ENCODE results near the gene PARVB. TPM values are rescaled to one million over a fixed set of nuclear protein-coding genes. Genes with fewer than 3 reads are reported as not detected.

PARVB gene
- total RNA-seq, 1 donor from 2014 or later: 94.6 TPM

DNA sequence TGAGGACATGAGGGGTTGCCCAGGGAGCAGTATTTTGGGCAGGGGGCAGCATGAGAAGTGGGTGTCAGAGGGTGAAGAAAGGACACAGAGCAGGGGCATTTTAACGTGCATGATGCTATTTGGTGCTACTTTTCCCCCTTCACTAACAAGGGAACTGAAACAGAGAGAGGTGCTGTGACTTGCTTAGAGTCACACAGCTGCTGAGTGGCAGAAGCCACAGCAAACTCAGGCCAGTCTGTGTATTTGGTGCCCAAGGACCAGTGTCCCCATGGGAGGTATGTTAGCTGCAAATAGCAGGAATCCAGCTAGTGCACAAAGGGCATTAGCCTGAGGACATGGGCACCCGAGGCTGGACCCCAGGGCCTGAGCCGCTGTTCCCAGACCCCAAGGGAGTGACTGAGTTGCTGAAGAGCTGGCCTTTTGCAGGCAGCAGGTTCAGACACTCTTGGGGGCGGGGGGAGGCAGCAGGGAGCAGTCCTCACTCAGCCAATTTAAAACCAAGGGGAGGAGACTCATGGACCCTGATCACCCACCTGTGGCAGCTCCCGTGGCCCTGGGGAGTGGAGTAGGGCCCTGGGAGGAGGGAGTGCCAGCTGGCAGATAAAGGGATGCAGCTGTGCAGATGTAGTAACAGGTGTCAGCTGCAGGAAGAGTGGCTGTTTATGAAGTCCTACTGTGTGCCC is 171.2 kb downstream of the PARVB start:
- H3K36me3 ChIP-seq (ENCODE audit: control insufficient read depth, insufficient read depth, low read length): no peaks in the 10 kb centered on the region
- DNase-seq (ENCODE audit: low read depth): no peak
- H3K4me3 ChIP-seq (ENCODE audit: low read depth, low read length): no peak overlapping the region
- TF ChIP-seq, protein P1, sequence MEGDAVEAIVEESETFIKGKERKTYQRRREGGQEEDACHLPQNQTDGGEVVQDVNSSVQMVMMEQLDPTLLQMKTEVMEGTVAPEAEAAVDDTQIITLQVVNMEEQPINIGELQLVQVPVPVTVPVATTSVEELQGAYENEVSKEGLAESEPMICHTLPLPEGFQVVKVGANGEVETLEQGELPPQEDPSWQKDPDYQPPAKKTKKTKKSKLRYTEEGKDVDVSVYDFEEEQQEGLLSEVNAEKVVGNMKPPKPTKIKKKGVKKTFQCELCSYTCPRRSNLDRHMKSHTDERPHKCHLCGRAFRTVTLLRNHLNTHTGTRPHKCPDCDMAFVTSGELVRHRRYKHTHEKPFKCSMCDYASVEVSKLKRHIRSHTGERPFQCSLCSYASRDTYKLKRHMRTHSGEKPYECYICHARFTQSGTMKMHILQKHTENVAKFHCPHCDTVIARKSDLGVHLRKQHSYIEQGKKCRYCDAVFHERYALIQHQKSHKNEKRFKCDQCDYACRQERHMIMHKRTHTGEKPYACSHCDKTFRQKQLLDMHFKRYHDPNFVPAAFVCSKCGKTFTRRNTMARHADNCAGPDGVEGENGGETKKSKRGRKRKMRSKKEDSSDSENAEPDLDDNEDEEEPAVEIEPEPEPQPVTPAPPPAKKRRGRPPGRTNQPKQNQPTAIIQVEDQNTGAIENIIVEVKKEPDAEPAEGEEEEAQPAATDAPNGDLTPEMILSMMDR (IDR thresholded peaks at IDR 0.05; ENCODE audit: insufficient read depth, low read length, poor library complexity, severe bottlenecking): no peak
- H3K27me3 ChIP-seq (ENCODE audit: control insufficient read depth, insufficient read depth, low read length): peaks cover 16% of the 10 kb centered on the region

DNA sequence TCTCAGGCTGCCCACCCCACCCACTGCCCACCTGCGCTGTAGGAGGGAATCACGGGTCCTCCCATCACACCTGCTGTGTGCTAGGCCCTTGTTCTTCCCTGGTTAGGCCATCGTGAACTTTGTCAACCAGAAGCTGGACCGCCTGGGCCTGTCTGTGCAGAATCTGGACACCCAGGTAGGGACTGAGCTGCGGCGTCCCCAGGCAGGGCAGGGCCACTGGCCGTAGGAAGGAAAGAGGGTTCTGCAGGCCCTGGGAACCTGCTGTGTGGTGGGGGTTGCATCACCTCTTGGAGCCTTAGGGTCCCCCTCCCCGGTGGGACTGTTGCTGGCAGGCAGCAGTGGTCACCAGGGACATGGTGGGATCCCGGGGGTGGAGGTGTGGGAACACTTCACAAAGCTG is 172.1 kb downstream of the PARVB start:
- TF ChIP-seq, protein P1 (IDR thresholded peaks at IDR 0.05; ENCODE audit: insufficient read depth, low read length, poor library complexity, severe bottlenecking): no peak
- Histone ChIP-seq H3K36me3 (ENCODE audit: control insufficient read depth, insufficient read depth, low read length) (no peaks in the 10 kb centered on the region), H3K4me3 (ENCODE audit: low read depth, low read length) (no peak overlapping the region), H3K27me3 (ENCODE audit: control insufficient read depth, insufficient read depth, low read length) (peaks cover 16% of the 10 kb centered on the region)
- no peak for DNase-seq (ENCODE audit: low read depth)

DNA sequence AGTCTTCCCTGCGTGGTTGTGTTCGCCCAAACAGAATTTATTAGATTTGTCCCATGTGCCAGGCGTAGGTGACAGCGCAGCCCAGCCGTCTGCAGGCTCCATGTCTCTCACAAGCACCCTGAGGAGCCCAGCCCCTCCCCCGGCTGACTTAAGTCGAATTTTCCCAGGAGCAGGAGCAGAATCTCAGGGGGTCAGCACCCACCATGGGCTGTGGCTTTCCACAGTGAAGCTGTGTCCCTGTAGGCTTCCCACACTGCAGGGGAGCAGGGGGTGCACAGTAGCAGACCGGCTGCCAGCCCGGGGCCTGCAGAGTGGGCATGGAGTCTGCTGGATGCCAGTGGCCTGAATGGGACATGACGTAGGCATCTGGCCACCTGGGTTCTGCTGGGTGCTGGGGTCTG is 172.6 kb downstream of the PARVB start:
- H3K4me3 ChIP-seq (ENCODE audit: low read depth, low read length): no peak overlapping the region
- no peak for DNase-seq (ENCODE audit: low read depth)
- no peaks in the 10 kb centered on the region for H3K36me3 ChIP-seq (ENCODE audit: control insufficient read depth, insufficient read depth, low read length)
- TF ChIP-seq, protein P1 (IDR thresholded peaks at IDR 0.05; ENCODE audit: insufficient read depth, low read length, poor library complexity, severe bottlenecking): no peak
- H3K27me3 ChIP-seq (ENCODE audit: control insufficient read depth, insufficient read depth, low read length): peaks cover 16% of the 10 kb centered on the region

DNA sequence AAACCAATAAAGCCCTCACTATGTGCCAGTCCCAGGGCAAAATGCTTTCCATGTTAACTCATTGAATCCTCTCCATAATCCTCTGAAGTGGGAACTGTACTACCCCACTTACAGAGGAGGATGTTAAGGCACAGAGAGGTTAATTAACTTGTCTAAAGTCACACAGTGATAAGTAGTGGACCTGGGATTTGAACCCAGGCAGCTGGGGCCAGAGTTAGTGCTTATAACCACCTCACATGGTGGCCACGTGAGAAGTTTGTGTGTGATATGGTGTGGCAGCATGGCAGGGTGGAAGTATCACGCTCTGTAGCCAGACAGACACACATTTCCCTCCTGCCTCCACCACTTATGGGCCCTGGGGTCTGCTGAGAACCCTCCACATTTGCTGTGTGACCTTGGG is 173.2 kb downstream of the PARVB start:
- H3K27me3 ChIP-seq (ENCODE audit: control insufficient read depth, insufficient read depth, low read length): peaks cover 19% of the 10 kb centered on the region

DNA sequence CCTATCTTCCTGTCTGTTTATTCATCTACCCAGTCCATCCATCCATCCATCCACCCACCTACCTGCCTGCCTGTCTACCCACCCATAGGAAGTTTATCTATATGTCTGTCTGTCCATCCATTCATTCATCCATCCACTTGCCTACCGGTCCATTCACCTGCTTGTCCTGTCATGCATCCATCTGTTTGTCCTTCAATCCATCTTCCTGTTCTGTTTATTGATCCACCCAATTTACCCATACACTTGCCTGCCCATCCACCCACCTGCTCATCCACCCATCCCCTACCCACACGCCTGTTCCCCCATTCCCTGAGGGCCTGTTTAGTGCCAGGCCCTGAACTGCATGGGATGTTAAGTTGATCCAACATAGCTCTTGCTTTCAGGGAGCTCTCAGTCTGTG is 175.1 kb downstream of the PARVB start:
- Histone ChIP-seq H3K36me3 (ENCODE audit: control insufficient read depth, insufficient read depth, low read length) (no peaks in the 10 kb centered on the region), H3K27me3 (ENCODE audit: control insufficient read depth, insufficient read depth, low read length) (peaks cover 19% of the 10 kb centered on the region), H3K4me3 (ENCODE audit: low read depth, low read length) (no peak overlapping the region)
- TF ChIP-seq, protein P1 (IDR thresholded peaks at IDR 0.05; ENCODE audit: insufficient read depth, low read length, poor library complexity, severe bottlenecking): no peak
- no peak for DNase-seq (ENCODE audit: low read depth)

More for the DNA sequence above, 173.2 kb downstream of the PARVB start:
- DNase-seq (ENCODE audit: low read depth): no peak
- Histone ChIP-seq H3K36me3 (ENCODE audit: control insufficient read depth, insufficient read depth, low read length) (no peaks in the 10 kb centered on the region), H3K4me3 (ENCODE audit: low read depth, low read length) (no peak overlapping the region)
- TF ChIP-seq, protein P1 (IDR thresholded peaks at IDR 0.05; ENCODE audit: insufficient read depth, low read length, poor library complexity, severe bottlenecking): no peak

DNA sequence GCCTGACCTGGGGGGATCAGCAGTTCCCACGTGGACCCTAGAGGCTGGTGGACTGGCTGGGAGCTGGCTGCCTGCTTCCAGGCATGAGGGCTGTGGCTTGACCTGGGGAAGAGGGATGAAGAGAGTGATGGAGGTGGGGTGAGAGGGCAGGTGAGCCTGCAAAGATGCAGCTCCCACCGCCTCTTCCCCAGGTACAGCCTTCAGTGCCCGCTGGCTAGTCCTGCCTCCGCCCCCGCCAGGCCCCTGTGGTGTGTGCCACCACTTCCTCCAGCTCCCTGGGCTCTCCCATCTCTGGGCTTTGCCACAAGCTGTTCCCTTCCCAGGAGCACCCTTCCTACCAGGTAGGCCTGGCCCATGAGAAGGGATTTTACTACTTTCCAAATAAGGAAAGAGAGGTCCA is 175.8 kb downstream of the PARVB start:
- H3K4me3 ChIP-seq (ENCODE audit: low read depth, low read length): no peak overlapping the region
- TF ChIP-seq, protein P1 (IDR thresholded peaks at IDR 0.05; ENCODE audit: insufficient read depth, low read length, poor library complexity, severe bottlenecking): no peak
- DNase-seq (ENCODE audit: low read depth): no peak
- peaks cover 20% of the 10 kb centered on the region for H3K27me3 ChIP-seq (ENCODE audit: control insufficient read depth, insufficient read depth, low read length)
- H3K36me3 ChIP-seq (ENCODE audit: control insufficient read depth, insufficient read depth, low read length): no peaks in the 10 kb centered on the region
